WTC11 (cell line): ENCODE data around the gene BCO2.

Source experiments
- ATF1 ChIP-seq: sonication (generic); formaldehyde crosslinking; IDR thresholded peaks from 2 replicates; pipeline ENCODE4 v1.8.1; 2023; ENCODE audit warnings: mild to moderate bottlenecking, moderate library complexity, missing genetic modification reagents
- CTCF ChIP-seq: fragments of 200-600 bp; IDR thresholded peaks from 2 replicates; pipeline ENCODE4 v1.8.0; 2022; ENCODE audit warnings: antibody characterized with exemption
- E2F1 ChIP-seq: sonication (generic); formaldehyde crosslinking; IDR thresholded peaks from 2 replicates; pipeline ENCODE4 v1.8.0; 2022; ENCODE audit warnings: mild to moderate bottlenecking, missing genetic modification reagents
- ELF4 ChIP-seq: sonication (generic); formaldehyde crosslinking; IDR thresholded peaks from 2 replicates; pipeline ENCODE4 v1.8.1; 2022; ENCODE audit warnings: low read depth, mild to moderate bottlenecking, moderate library complexity, missing genetic modification reagents
- HMGXB4 ChIP-seq: sonication (generic); formaldehyde crosslinking; IDR thresholded peaks from 2 replicates; pipeline ENCODE4 v1.8.1; 2023; ENCODE audit warnings: mild to moderate bottlenecking, moderate library complexity, missing genetic modification reagents
- IRF1 ChIP-seq: sonication (generic); formaldehyde crosslinking; IDR thresholded peaks from 2 replicates; pipeline ENCODE4 v1.8.0; 2023; ENCODE audit warnings: missing genetic modification reagents
- IRF2 ChIP-seq: sonication (generic); formaldehyde crosslinking; IDR thresholded peaks from 2 replicates; pipeline ENCODE4 v1.8.0; 2022; ENCODE audit warnings: low read depth, missing genetic modification reagents, borderline replicate concordance
- NR2C2 ChIP-seq: sonication (generic); formaldehyde crosslinking; IDR thresholded peaks from 2 replicates; pipeline ENCODE4 v1.8.0; 2022; ENCODE audit warnings: mild to moderate bottlenecking, missing genetic modification reagents
- NR3C1 ChIP-seq: sonication (generic); formaldehyde crosslinking; conservative IDR thresholded peaks from 2 replicates; pipeline ENCODE4 v1.8.1; 2023; ENCODE audit warnings: low read depth, mild to moderate bottlenecking, missing genetic modification reagents
- RELA ChIP-seq: sonication (generic); formaldehyde crosslinking; IDR thresholded peaks from 2 replicates; pipeline ENCODE4 v1.8.1; 2022; ENCODE audit warnings: missing genetic modification reagents, mild to moderate bottlenecking, borderline replicate concordance
- TEAD4 ChIP-seq: sonication (generic); formaldehyde crosslinking; IDR thresholded peaks from 2 replicates; pipeline ENCODE4 v1.8.0; 2022; ENCODE audit warnings: mild to moderate bottlenecking, missing genetic modification reagents
- ZNF121 ChIP-seq: sonication (generic); formaldehyde crosslinking; IDR thresholded peaks from 2 replicates; pipeline ENCODE4 v1.8.0; 2023; ENCODE audit warnings: missing genetic modification reagents

- TF ChIP-seq CTCF = no peak
- TF ChIP-seq ELF4 (CRISPR knock-in tag) = no peak
- TF ChIP-seq NR2C2 (CRISPR knock-in tag) = no peak
- TF ChIP-seq TEAD4 (CRISPR knock-in tag) = no peak
- TF ChIP-seq ATF1 (CRISPR knock-in tag) = no peak
- TF ChIP-seq ZNF121 (CRISPR knock-in tag) = no peak
- TF ChIP-seq IRF2 (CRISPR knock-in tag) = no peak
- no peak for TF ChIP-seq IRF1 (CRISPR knock-in tag)
- TF ChIP-seq RELA (CRISPR knock-in tag) = no peak
- no peak for TF ChIP-seq NR3C1 (CRISPR knock-in tag)
- no peak for TF ChIP-seq E2F1
- no peak for TF ChIP-seq HMGXB4 (CRISPR knock-in tag)
Observed at GRCh38 chr11:112211536-112211935, 36.2 kb downstream of the BCO2 start.
